Fibroblast of skin of right biceps (primary cell): Measurements from ENCODE around the gene PDF.
"Not testable (repeated sequence)": the region's sequence is repeated elsewhere in the genome, so short reads cannot be mapped to it uniquely, and the experiment has no call there.

Experiments
- DNase-seq: peaks from one replicate; pipeline ENCODE4 v3.0.0-alpha.2; 2013

The PDF gene

GRCh38 chr16:69314534-69314933, 15.9 kb downstream of the PDF start:
- DNase-seq = no peak

- DNase-seq = no peak
Observed at GRCh38 chr16:69313469-69313868, 16.9 kb downstream of the PDF start.

- DNase-seq = peak; percentile 26
Observed at GRCh38 chr16:69311533-69312387, 18.6 kb downstream of the PDF start.

- DNase-seq = peak; percentile 96
Observed at GRCh38 chr16:69310653-69311532, 19.5 kb downstream of the PDF start, which contains the start of gene VPS4A. Gene VPS4A, plus strand, starts transcription at chr16:69311350. Its CDS starts 162 bp downstream, at chr16:69311512.

- no peak for DNase-seq
Observed at GRCh38 chr16:69309316-69309715, 21.1 kb downstream of the PDF start.

GRCh38 chr16:69307856-69308255, 22.5 kb downstream of the PDF start:
- no peak for DNase-seq

- DNase-seq = no peak
Observed at GRCh38 chr16:69307091-69307490, 23.3 kb downstream of the PDF start.

- DNase-seq = no peak
Observed at GRCh38 chr16:69306031-69306430, 24.4 kb downstream of the PDF start.

- DNase-seq = no peak
Observed at GRCh38 chr16:69302301-69302700, 28.1 kb downstream of the PDF start.

GRCh38 chr16:69301861-69302260, 28.5 kb downstream of the PDF start:
- no peak for DNase-seq

GRCh38 chr16:69301187-69301586, 29.2 kb downstream of the PDF start:
- no peak for DNase-seq

- DNase-seq = no peak
Observed at GRCh38 chr16:69298261-69298660, 32.1 kb downstream of the PDF start.

GRCh38 chr16:69296771-69297170, 33.6 kb downstream of the PDF start:
- DNase-seq = not testable (repeated sequence)

- no peak for DNase-seq
Observed at GRCh38 chr16:69294051-69294450, 36.3 kb downstream of the PDF start.

- no peak for DNase-seq
Observed at GRCh38 chr16:69293401-69293800, 37.0 kb downstream of the PDF start.

- DNase-seq = not testable (repeated sequence)
Observed at GRCh38 chr16:69291657-69292056, 38.7 kb downstream of the PDF start.

GRCh38 chr16:69286941-69287713, 43.3 kb downstream of the PDF start:
- peak; percentile 73 for DNase-seq

- DNase-seq = no peak
Observed at GRCh38 chr16:69285240-69285639, 45.1 kb downstream of the PDF start.

GRCh38 chr16:69283851-69284250, 46.5 kb downstream of the PDF start:
- no peak for DNase-seq

- DNase-seq = peak; percentile 55
Observed at GRCh38 chr16:69277413-69277812, 53.0 kb downstream of the PDF start.
